H1 (cell line): ENCODE results near the gene MCC. TPM values are rescaled to one million over a fixed set of nuclear protein-coding genes. Genes with fewer than 3 reads are reported as not detected.

Experiments used
- CTCF ChIA-PET: fragments of 300-600 bp; sonication (Branson Sonifier 250); formaldehyde crosslinking; loops from one replicate; lab custom pipeline; 2021; ENCODE audit not compliant: partially characterized antibody; lab: Charles Lee
- POLR2A ChIA-PET: fragments of 300-600 bp; sonication (Branson Sonifier 250); formaldehyde crosslinking; loops from one replicate; lab custom pipeline; 2021; ENCODE audit warnings: inconsistent platforms; ENCODE audit not compliant: partially characterized antibody; lab: Charles Lee
- DNase-seq, 2 experiments: peaks; one replicate each; pipeline versions ENCODE4 v3.0.0 to v3.0.0-alpha.2; 2010 to 2022; ENCODE audit warnings: low spot score in 2 of 2, low read depth in 1 of 2, mixed read lengths in 1 of 2
- FAIRE-seq: peaks from 2 replicates; lab custom pipeline; 2011; peaks lifted over from hg19 to GRCh38; lab: Jason Lieb, UNC
- H2AFZ ChIP-seq: 2 replicates; pipeline ENCODE4 v1.8.1; 2012; ENCODE audit warnings: low read length, inconsistent platforms
- H2AK5ac ChIP-seq: 2 replicates; pipeline ENCODE4 v1.6.1; 2013; ENCODE audit warnings: low read depth, low read length
- H2BK120ac ChIP-seq: replicated peaks from 2 replicates; pipeline ENCODE3; 2013; ENCODE audit warnings: low read depth, low read length, inconsistent platforms
- H2BK12ac ChIP-seq: 2 replicates; pipeline ENCODE4 v1.6.1; 2013; ENCODE audit warnings: low read depth, low read length
- H2BK15ac ChIP-seq: 2 replicates; pipeline ENCODE4 v1.6.1; 2013; ENCODE audit warnings: low read length
- H2BK20ac ChIP-seq: 2 replicates; pipeline ENCODE4 v1.6.1; 2013; ENCODE audit warnings: low read length
- H2BK5ac ChIP-seq: 2 replicates; pipeline ENCODE4 v1.6.1; 2013; ENCODE audit warnings: low read depth, low read length
- H3K14ac ChIP-seq: 2 replicates; pipeline ENCODE4 v1.6.1; 2013; ENCODE audit warnings: inconsistent platforms; ENCODE audit not compliant: insufficient read length
- H3K18ac ChIP-seq: 2 replicates; pipeline ENCODE4 v1.6.1; 2013; ENCODE audit warnings: low read length; ENCODE audit errors: extremely low read depth
- H3K23ac ChIP-seq: 2 replicates; pipeline ENCODE4 v1.6.1; 2013; ENCODE audit warnings: inconsistent platforms; ENCODE audit not compliant: insufficient read length
- H3K23me2 ChIP-seq: 2 replicates; pipeline ENCODE4 v1.6.1; 2013; ENCODE audit warnings: low read depth, low read length
- H3K27ac ChIP-seq: 2 replicates; pipeline ENCODE4 v1.6.1; 2011; ENCODE audit warnings: low read depth, low read length, inconsistent platforms
- H3K27me3 ChIP-seq, 4 experiments: replicated peaks in 1 of 4; 1 replicate in 1 of 4; 2 replicates in 3 of 4; pipeline versions ENCODE4 v1.6.1 to v1.8.1; 2011 to 2013; ENCODE audit warnings: low read length in 3 of 4, mild to moderate bottlenecking in 3 of 4, inconsistent platforms in 2 of 4, mixed read lengths in 2 of 4, moderate library complexity in 1 of 4; ENCODE audit not compliant: control insufficient read depth in 3 of 4, insufficient read depth in 3 of 4; ENCODE audit errors: extremely low read depth in 1 of 4
- H3K36me3 ChIP-seq, 4 experiments: 2 replicates each; pipeline versions ENCODE4 v1.6.1 to v1.8.1; 2011 to 2013; ENCODE audit warnings: mild to moderate bottlenecking in 4 of 4, low read length in 3 of 4, moderate library complexity in 2 of 4, control low read depth in 1 of 4, inconsistent platforms in 1 of 4; ENCODE audit not compliant: insufficient read depth in 4 of 4, control insufficient read depth in 2 of 4
- H3K4ac ChIP-seq: replicated peaks from 2 replicates; pipeline ENCODE3; 2013; ENCODE audit warnings: low read length, low read depth, mixed read lengths, inconsistent platforms; ENCODE audit not compliant: insufficient read length
- H3K4me1 ChIP-seq, 4 experiments: replicated peaks in 1 of 4; 1 replicate in 1 of 4; 2 replicates in 3 of 4; pipeline versions ENCODE4 v1.6.1 to v1.8.1; 2011 to 2013; ENCODE audit warnings: low read length in 3 of 4, inconsistent platforms in 2 of 4, mixed read lengths in 1 of 4; ENCODE audit not compliant: insufficient read depth in 4 of 4, control insufficient read depth in 3 of 4
- H3K4me2 ChIP-seq, 2 experiments: 2 replicates each; pipeline versions ENCODE4 v1.6.1 to v1.8.1; 2011 to 2013; ENCODE audit warnings: low read depth in 2 of 2, low read length in 2 of 2, control low read depth in 1 of 2, inconsistent platforms in 1 of 2, mild to moderate bottlenecking in 1 of 2; ENCODE audit not compliant: insufficient read depth in 1 of 2
- H3K4me3 ChIP-seq, 4 experiments: fragments of 200-600, 300-600 bp in 1 of 4; sonication (generic), shearing (Covaris generic), sonication (Bioruptor Twin) in 1 of 4; 2 replicates each; pipeline versions ENCODE4 v1.5.1 to v1.8.1; 2011 to 2016; ENCODE audit warnings: low read length in 4 of 4, low read depth in 3 of 4, control low read depth in 2 of 4, inconsistent platforms in 2 of 4, mild to moderate bottlenecking in 2 of 4, mixed read lengths in 1 of 4, moderate library complexity in 1 of 4; ENCODE audit not compliant: insufficient read depth in 2 of 4; ENCODE audit errors: extremely low read depth in 1 of 4
- H3K56ac ChIP-seq: replicated peaks from 2 replicates; pipeline ENCODE3; 2013; ENCODE audit warnings: low read depth, mild to moderate bottlenecking, mixed read lengths, low read length, inconsistent platforms; ENCODE audit not compliant: insufficient read length
- H3K79me1 ChIP-seq: 2 replicates; pipeline ENCODE4 v1.6.1; 2013; ENCODE audit warnings: low read depth, low read length, control low read depth
- H3K79me2 ChIP-seq, 2 experiments: 2 replicates each; pipeline versions ENCODE4 v1.6.1 to v1.8.1; 2012 to 2013; ENCODE audit warnings: low read length in 2 of 2, mild to moderate bottlenecking in 2 of 2, inconsistent platforms in 1 of 2; ENCODE audit not compliant: insufficient read depth in 2 of 2, control insufficient read depth in 1 of 2
- H3K9ac ChIP-seq, 4 experiments: replicated peaks in 1 of 4; 1 replicate in 1 of 4; 2 replicates in 3 of 4; pipeline versions ENCODE4 v1.6.1 to v1.8.1; 2011 to 2013; ENCODE audit warnings: low read depth in 3 of 4, low read length in 3 of 4, control low read depth in 2 of 4, mild to moderate bottlenecking in 2 of 4, moderate library complexity in 2 of 4, inconsistent platforms in 1 of 4; ENCODE audit errors: extremely low read depth in 1 of 4
- H3K9me3 ChIP-seq, 2 experiments: 2 replicates each; pipeline versions ENCODE4 v1.6.1 to v1.8.1; 2012 to 2013; ENCODE audit warnings: mild to moderate bottlenecking in 2 of 2, moderate library complexity in 2 of 2, control low read depth in 1 of 2, inconsistent platforms in 1 of 2, low read depth in 1 of 2, low read length in 1 of 2, mixed read lengths in 1 of 2; ENCODE audit not compliant: insufficient read depth in 2 of 2
- H4K20me1 ChIP-seq, 2 experiments: replicated peaks in 1 of 2; 2 replicates each; pipeline versions ENCODE3 to v1.8.1; 2011 to 2013; ENCODE audit warnings: inconsistent platforms in 2 of 2, low read length in 2 of 2, mild to moderate bottlenecking in 1 of 2; ENCODE audit not compliant: insufficient read depth in 2 of 2, control insufficient read depth in 1 of 2
- H4K5ac ChIP-seq: 2 replicates; pipeline ENCODE4 v1.6.1; 2013; ENCODE audit warnings: low read length, low read depth, mixed read lengths, inconsistent platforms; ENCODE audit not compliant: insufficient read length
- H4K8ac ChIP-seq: 2 replicates; pipeline ENCODE4 v1.8.0; 2013; ENCODE audit warnings: mild to moderate bottlenecking, moderate library complexity, low read length, inconsistent platforms; ENCODE audit not compliant: insufficient read depth; ENCODE audit errors: extremely low read depth
- H4K91ac ChIP-seq: replicated peaks from 2 replicates; pipeline ENCODE3; 2013; ENCODE audit warnings: low read length, mixed read lengths, inconsistent platforms; ENCODE audit not compliant: insufficient read length
- EZH2 ChIP-seq: fragments of 200-600 bp; sonication (generic); IDR thresholded peaks from 2 replicates; pipeline ENCODE4 v1.7.1; 2012; ENCODE audit warnings: low read depth, mild to moderate bottlenecking, moderate library complexity, low read length, inconsistent platforms; ENCODE audit not compliant: severe bottlenecking
- RNF2 ChIP-seq: fragments of 200-900, 300-1000 bp; sonication (generic); IDR thresholded peaks from 2 replicates; pipeline ENCODE4 v1.7.1; 2016; ENCODE audit warnings: borderline replicate concordance, low read depth, mild to moderate bottlenecking, antibody characterized with exemption, low read length; ENCODE audit not compliant: poor library complexity, severe bottlenecking; ENCODE audit errors: missing control alignments
- SP1 ChIP-seq: IDR thresholded peaks from 2 replicates; pipeline ENCODE4 v1.6.1; 2011; ENCODE audit warnings: low read depth, low read length
- SRF ChIP-seq: IDR thresholded peaks from 2 replicates; pipeline ENCODE4 v1.6.1; 2011; ENCODE audit warnings: mild to moderate bottlenecking, low read depth, low read length, moderate library complexity
- WGBS, 2 experiments: shearing (Covaris generic) in 1 of 2; methylation state at CpG; one replicate each; pipeline versions ENCODE4 v1.1.6 to v1.1.7; 2013 to 2015; ENCODE audit warnings: low lambda C conversion rate in 2 of 2, mixed read lengths in 2 of 2, inconsistent platforms in 1 of 2, low coverage in 1 of 2, missing lambda C conversion rate in 1 of 2; ENCODE audit not compliant: insufficient replicate concordance in 2 of 2, insufficient coverage in 1 of 2, insufficient read length in 1 of 2; ENCODE audit errors: extremely low coverage in 1 of 2, missing lambda C conversion rate in 1 of 2; 5-methylcytosine and 5-hydroxymethylcytosine counted together
- polyA plus RNA-seq, 7 experiments: library from polyadenylated mRNA; depleted of rRNA in 3 of 7; stranded (reverse) in 5 of 7; unstranded in 2 of 7; fragments of >200 nt in 5 of 7; fragments of 200-250 nt in 2 of 7; gene quantifications; 1 replicate in 5 of 7; 2 replicates in 1 of 7; 4 replicates in 1 of 7; pipeline versions ENCODE4 v1.2.1 to v1.2.3, GENCODE V29; 2011 to 2013; ENCODE audit warnings: missing spikeins in 2 of 7, mixed read lengths in 2 of 7
- total RNA-seq: library from RNA; stranded (reverse); fragmentation: NEBNext Ultra II Directional; extraction: Animal tissue kit (Norgen Biotek cat#: 25700); gene quantifications from 2 replicates; pipeline ENCODE4 v1.2.1, GENCODE V29; 2021

MCC gene
- total and polyA plus RNA-seq, 2 of the 8 experiments (the other 6 are each of a cell fraction or from before 2014, with no cell fraction given): 2.6 to 18.3 TPM

- no peaks in the 10 kb centered on the region for H3K36me3 ChIP-seq
- no peak overlapping the region for H2AFZ ChIP-seq
- H3K4ac ChIP-seq: no peak overlapping the region
- H3K4me3 ChIP-seq: no peak overlapping the region
- peaks cover 0 to 10% of the 10 kb centered on the region in 2 experiments; a peak in 1 of 4 replicates for H3K9me3 ChIP-seq
- no peak overlapping the region for H4K8ac ChIP-seq
- H4K20me1 ChIP-seq: no peaks in the 10 kb centered on the region
- H2BK20ac ChIP-seq: no peak overlapping the region
- H3K23me2 ChIP-seq: no peaks in the 10 kb centered on the region
- whole genome bisulfite sequencing, 2 experiments: 100% methylated on average over 1 of the region's 1 CpG; no CpG with 5 or more reads in 1 of the 2 experiments
- H3K4me2 ChIP-seq: no peak overlapping the region
- no peak for FAIRE-seq
- no peak overlapping the region for H4K91ac ChIP-seq
- ChIA-PET CTCF (interaction anchor here (0.6 to 1.3 kb wide), 3 partner anchors 11 to 45 kb away, joined by 3 to 4 read pairs (median 3); no protein-coding TSS in a partner anchor), POLR2A (no interaction called here)
- H3K79me1 ChIP-seq: no peaks in the 10 kb centered on the region
- H2BK5ac ChIP-seq: no peak overlapping the region
- H2BK12ac ChIP-seq: no peak overlapping the region
- peaks cover 3 to 14% of the 10 kb centered on the region in 2 experiments; a peak in 3 of 4 replicates for H3K79me2 ChIP-seq
- no peak overlapping the region for H3K18ac ChIP-seq
- H2AK5ac ChIP-seq: no peak overlapping the region
- H3K56ac ChIP-seq: no peak overlapping the region
- H4K5ac ChIP-seq: no peak overlapping the region
- no peak overlapping the region for H2BK120ac ChIP-seq
- 0 out of 7 replicates have a peak, but pooled peaks cover 0 to 2% (median 0%) of the 10 kb centered on the region in 4 experiments for H3K27me3 ChIP-seq
- no peak overlapping the region for H3K23ac ChIP-seq
- no peak overlapping the region for H2BK15ac ChIP-seq
- no peak overlapping the region for H3K27ac ChIP-seq
- H3K4me1 ChIP-seq: peaks cover 1 to 8% (median 5%) of the 10 kb centered on the region in 4 experiments; a peak in 4 of 7 replicates
- no peak overlapping the region for H3K9ac ChIP-seq
- no peak for DNase-seq
- no peak overlapping the region for H3K14ac ChIP-seq
- TF ChIP-seq SP1: no peak
- no peak for TF ChIP-seq RNF2
- no peak for TF ChIP-seq SRF
- no peak for TF ChIP-seq EZH2
Measured at GRCh38 chr5:113249206-113249605, 239.0 kb downstream of the MCC start.
